CD4-positive, CD25-positive, alpha-beta regulatory T cell (primary cell): ENCODE results near the gene SLC9A9. TPM values are rescaled to one million over a fixed set of nuclear protein-coding genes. Genes with fewer than 3 reads are reported as not detected.

ENCODE experiments used
- ATAC-seq, 2 donors: fragments of 150-1000 bp; cut with Tn5 transposase; one replicate each; pipeline ENCODE4 v1.10.0; 2021; ENCODE audit warnings: low read depth in 2 of 2, moderate number of reproducible peaks in 2 of 2, moderate library complexity in 1 of 2
- DNase-seq, 3 donors: peaks; one replicate each; pipeline versions ENCODE4 v3.0.0 to v3.0.0-alpha.2; 2012 to 2022; ENCODE audit warnings: mixed read lengths in 1 of 3
- H3K27ac ChIP-seq: one replicate; pipeline ENCODE4 v1.7.0; 2013; ENCODE audit warnings: mild to moderate bottlenecking, low read length; ENCODE audit not compliant: insufficient read depth, poor library complexity, severe bottlenecking
- H3K27me3 ChIP-seq: one replicate; pipeline ENCODE4 v1.7.0; 2013; ENCODE audit warnings: low read length; ENCODE audit not compliant: control insufficient read depth, insufficient read depth
- H3K36me3 ChIP-seq: one replicate; pipeline ENCODE4 v1.7.0; 2013; ENCODE audit warnings: mild to moderate bottlenecking, low read length, moderate library complexity; ENCODE audit not compliant: control insufficient read depth, insufficient read depth
- H3K4me1 ChIP-seq: 2 replicates; pipeline ENCODE4 v1.7.0; 2013; ENCODE audit warnings: mild to moderate bottlenecking, low read length; ENCODE audit not compliant: insufficient read depth, control insufficient read depth, poor library complexity, severe bottlenecking
- H3K4me3 ChIP-seq: one replicate; pipeline ENCODE4 v1.7.0; 2013; ENCODE audit warnings: low read depth, mild to moderate bottlenecking, low read length, moderate library complexity
- H3K9me3 ChIP-seq, 2 experiments: 1 replicate in 1 of 2; 2 replicates in 1 of 2; pipeline ENCODE4 v1.7.0; 2013; ENCODE audit warnings: low read length in 2 of 2, mild to moderate bottlenecking in 1 of 2, moderate library complexity in 1 of 2; ENCODE audit not compliant: control insufficient read depth in 2 of 2
- H3K27ac Mint-ChIP-seq, 3 donors: one replicate each; pipeline ENCODE4 v1.8.0; 2020 to 2022; ENCODE audit warnings: mild to moderate bottlenecking in 3 of 3, mixed read lengths in 3 of 3, moderate library complexity in 2 of 3
- H3K27me3 Mint-ChIP-seq: one replicate; pipeline ENCODE4 v1.8.0; 2022; ENCODE audit warnings: mild to moderate bottlenecking, mixed read lengths
- H3K36me3 Mint-ChIP-seq: one replicate; pipeline ENCODE4 v1.8.0; 2020; ENCODE audit warnings: mixed read lengths
- H3K4me1 Mint-ChIP-seq, 4 donors: one replicate each; pipeline ENCODE4 v1.8.0; 2020 to 2022; ENCODE audit warnings: mixed read lengths in 4 of 4, mild to moderate bottlenecking in 1 of 4
- H3K4me3 Mint-ChIP-seq, 4 donors: one replicate each; pipeline ENCODE4 v1.8.0; 2020 to 2022; ENCODE audit warnings: mild to moderate bottlenecking in 4 of 4, mixed read lengths in 4 of 4, moderate library complexity in 3 of 4
- H3K9me3 Mint-ChIP-seq, 7 donors: one replicate each; pipeline ENCODE4 v1.8.0; 2020 to 2022; ENCODE audit warnings: mixed read lengths in 7 of 7, mild to moderate bottlenecking in 3 of 7, moderate library complexity in 2 of 7
- polyA plus RNA-seq, 4 donors: library from polyadenylated mRNA; unstranded; fragments of 300-500 nt; fragmentation: Illumina TruSeq; gene quantifications; one replicate each; pipeline ENCODE4 v1.2.3, GENCODE V29; 2021
- total RNA-seq: library from RNA; stranded (reverse); gene quantifications from one replicate; pipeline ENCODE4 v1.2.3, GENCODE V29; 2022

Gene SLC9A9
- total and polyA plus RNA-seq, 5 donors from 2014 or later = 31.7 to 49.3 (median 46.4) TPM

DNA sequence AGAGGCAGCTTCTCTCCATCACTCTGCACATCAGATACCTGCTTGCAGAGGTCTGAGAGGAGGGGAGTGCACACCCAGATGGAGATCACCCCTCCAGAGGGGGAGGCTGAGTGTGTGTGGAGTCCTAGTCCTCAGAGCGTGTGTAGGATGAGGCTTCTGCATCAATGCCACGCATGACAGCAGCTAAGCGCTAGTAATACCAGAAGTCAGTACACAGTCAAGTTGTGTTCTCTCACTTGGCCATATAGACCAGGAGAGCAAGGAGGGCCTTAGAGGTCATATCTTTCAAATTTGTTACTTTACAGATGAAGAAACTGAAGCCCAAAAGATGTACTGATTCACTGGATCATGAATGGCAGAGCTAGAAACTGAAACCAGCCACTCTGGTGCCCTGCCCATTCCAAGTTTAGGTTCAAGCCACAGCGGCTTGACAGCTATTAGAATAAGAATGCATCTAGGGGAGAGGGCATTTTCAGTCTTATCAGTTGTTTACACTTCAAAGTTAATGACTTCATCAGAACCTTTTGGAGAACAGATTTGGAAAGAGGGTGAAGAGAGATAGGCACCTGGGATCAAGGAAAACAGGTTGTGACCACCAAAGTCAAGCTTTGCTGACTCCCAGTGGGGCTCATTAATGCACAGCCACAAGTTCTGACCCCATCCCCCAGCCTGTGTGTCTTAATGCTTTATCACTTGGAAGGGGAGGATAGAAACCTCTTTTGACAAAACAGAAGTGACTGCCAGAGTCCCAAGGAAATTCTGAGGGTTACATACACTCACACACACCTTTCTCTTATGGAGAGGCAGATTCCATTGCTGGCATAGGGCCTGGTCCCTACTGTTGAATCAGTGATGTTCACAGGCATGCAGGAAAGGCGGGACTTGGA, 418.4 kb downstream of the SLC9A9 start:
- peak overlapping the region in 1 of 3 donors; percentile 22 for H3K27ac Mint-ChIP-seq
- no peak overlapping the region for H3K4me3 Mint-ChIP-seq
- H3K36me3 Mint-ChIP-seq = peaks cover 19% of the 10 kb centered on the region
- no peaks in the 10 kb centered on the region for H3K4me1 ChIP-seq
- H3K36me3 ChIP-seq = no peaks in the 10 kb centered on the region
- DNase-seq (no peak), ATAC-seq (no peak)
- no peak overlapping the region for H3K27ac ChIP-seq
- H3K9me3 Mint-ChIP-seq = peaks cover 0 to 2% (median 0%) of the 10 kb centered on the region in 7 donors
- H3K9me3 ChIP-seq = no peaks in the 10 kb centered on the region
- peaks cover 0 to 5% (median under 1%) of the 10 kb centered on the region in 4 donors for H3K4me1 Mint-ChIP-seq
- no peak overlapping the region for H3K4me3 ChIP-seq
- H3K27me3 ChIP-seq = no peaks in the 10 kb centered on the region
- no peaks in the 10 kb centered on the region for H3K27me3 Mint-ChIP-seq

DNA sequence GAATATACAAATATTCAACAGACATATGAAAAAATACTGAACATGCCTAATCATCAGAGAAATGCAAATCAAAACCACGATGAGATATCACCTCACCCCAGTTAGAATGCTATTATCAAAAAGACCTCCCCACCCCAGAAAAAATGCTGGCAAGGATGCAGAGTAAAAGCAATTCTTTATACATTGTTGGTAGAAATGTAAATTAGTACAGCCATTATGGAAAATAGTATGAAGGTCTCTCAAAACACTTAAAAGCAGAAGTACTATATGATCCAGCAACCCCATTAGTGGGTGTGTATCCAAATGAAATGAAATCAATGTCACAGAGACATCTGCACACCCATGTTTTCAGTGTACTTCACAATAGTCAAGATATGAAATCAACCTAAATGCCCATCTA, 420.0 kb downstream of the SLC9A9 start:
- H3K27ac ChIP-seq = no peak overlapping the region
- H3K36me3 ChIP-seq = no peaks in the 10 kb centered on the region
- Mint-ChIP-seq H3K9me3 (peaks cover 0 to 2% (median 0%) of the 10 kb centered on the region in 7 donors), H3K4me3 (no peak overlapping the region), H3K4me1 (peaks cover 0 to 14% (median 6%) of the 10 kb centered on the region in 4 donors), H3K27me3 (no peaks in the 10 kb centered on the region), H3K27ac (peak overlapping the region in 1 of 3 donors; percentile 23), H3K36me3 (peaks cover 13% of the 10 kb centered on the region)
- H3K9me3 ChIP-seq = no peaks in the 10 kb centered on the region
- no peaks in the 10 kb centered on the region for H3K4me1 ChIP-seq
- H3K27me3 ChIP-seq = no peaks in the 10 kb centered on the region
- no peak for DNase-seq
- no peak for ATAC-seq
- H3K4me3 ChIP-seq = no peak overlapping the region

DNA sequence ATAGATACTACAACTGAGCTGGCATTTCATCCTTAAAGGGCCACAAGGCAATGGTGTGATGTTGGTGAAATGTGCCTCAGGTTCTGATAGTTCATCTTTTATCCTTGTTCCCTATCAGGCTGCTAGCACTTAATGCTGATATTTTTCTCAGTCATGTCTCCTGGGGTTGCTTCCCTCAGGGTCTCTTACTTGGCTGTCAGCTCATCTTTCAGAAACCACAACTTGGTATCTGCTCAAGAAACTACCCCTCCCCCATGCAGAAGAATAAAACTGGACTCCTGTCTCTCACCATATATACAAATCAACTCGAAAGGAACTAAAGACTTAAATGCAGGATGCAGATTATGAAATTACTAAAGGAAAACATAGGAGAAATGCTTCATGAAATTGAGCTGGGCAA, 420.6 kb downstream of the SLC9A9 start:
- H3K27ac Mint-ChIP-seq = no peak overlapping the region
- H3K27me3 Mint-ChIP-seq = no peaks in the 10 kb centered on the region
- peaks cover 0 to 14% (median 6%) of the 10 kb centered on the region in 4 donors for H3K4me1 Mint-ChIP-seq

DNA sequence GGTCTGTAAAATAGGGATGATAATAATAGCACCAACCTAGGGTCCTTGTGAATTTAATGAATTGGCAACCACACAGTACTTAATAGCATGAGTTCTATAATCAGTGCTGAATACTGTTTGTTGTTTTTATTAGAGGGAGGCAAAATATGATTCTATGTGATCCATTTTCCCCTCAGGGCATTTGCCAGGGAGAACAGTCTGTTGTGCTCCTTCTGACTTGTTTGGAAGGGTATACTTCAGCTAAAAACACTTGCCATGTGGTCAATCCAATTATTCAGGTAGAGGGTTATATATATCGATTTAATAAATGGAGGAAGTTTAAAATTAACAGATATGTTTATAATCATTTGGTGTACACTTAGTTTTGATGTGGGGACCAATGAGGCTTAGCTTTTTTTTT, 423.4 kb downstream of the SLC9A9 start:
- Mint-ChIP-seq H3K27me3 (no peaks in the 10 kb centered on the region), H3K36me3 (peaks cover 9% of the 10 kb centered on the region), H3K4me3 (no peak overlapping the region), H3K9me3 (peaks cover 0 to 5% (median 1%) of the 10 kb centered on the region in 7 donors), H3K4me1 (peaks cover 0 to 14% (median 6%) of the 10 kb centered on the region in 4 donors), H3K27ac (no peak overlapping the region)
- Histone ChIP-seq H3K4me1 (no peaks in the 10 kb centered on the region), H3K27ac (no peak overlapping the region), H3K27me3 (no peaks in the 10 kb centered on the region), H3K9me3 (no peaks in the 10 kb centered on the region), H3K4me3 (no peak overlapping the region), H3K36me3 (no peaks in the 10 kb centered on the region)
- ATAC-seq (no peak), DNase-seq (no peak)

More for the DNA sequence above, 420.6 kb downstream of the SLC9A9 start:
- Histone ChIP-seq H3K27me3 (no peaks in the 10 kb centered on the region), H3K36me3 (no peaks in the 10 kb centered on the region), H3K4me1 (no peaks in the 10 kb centered on the region), H3K9me3 (no peaks in the 10 kb centered on the region), H3K4me3 (no peak overlapping the region), H3K27ac (no peak overlapping the region)
- H3K36me3 Mint-ChIP-seq = peaks cover 13% of the 10 kb centered on the region
- no peak overlapping the region for H3K4me3 Mint-ChIP-seq
- ATAC-seq (no peak), DNase-seq (no peak)
- peaks cover 0 to 2% (median 0%) of the 10 kb centered on the region in 7 donors for H3K9me3 Mint-ChIP-seq

GRCh38 chr3:143421556-143421955, 426.7 kb downstream of the SLC9A9 start:
- Mint-ChIP-seq H3K27me3 (no peaks in the 10 kb centered on the region), H3K4me1 (peaks cover 0 to 13% (median 6%) of the 10 kb centered on the region in 4 donors), H3K36me3 (peaks cover 20% of the 10 kb centered on the region), H3K27ac (no peak overlapping the region), H3K9me3 (peaks cover 0 to 5% (median 1%) of the 10 kb centered on the region in 7 donors), H3K4me3 (no peak overlapping the region)
- ATAC-seq (no peak), DNase-seq (no peak)
- Histone ChIP-seq H3K27ac (no peak overlapping the region), H3K27me3 (no peaks in the 10 kb centered on the region), H3K36me3 (no peaks in the 10 kb centered on the region), H3K4me3 (no peak overlapping the region), H3K4me1 (no peaks in the 10 kb centered on the region), H3K9me3 (no peaks in the 10 kb centered on the region)

- Histone ChIP-seq H3K27me3 (no peaks in the 10 kb centered on the region), H3K9me3 (no peaks in the 10 kb centered on the region), H3K27ac (no peak overlapping the region), H3K4me1 (no peaks in the 10 kb centered on the region), H3K4me3 (no peak overlapping the region), H3K36me3 (no peaks in the 10 kb centered on the region)
- ATAC-seq = no peak
- Mint-ChIP-seq H3K36me3 (peaks cover 20% of the 10 kb centered on the region), H3K4me3 (no peak overlapping the region), H3K4me1 (peaks cover 0 to 19% (median 6%) of the 10 kb centered on the region in 4 donors), H3K27ac (no peak overlapping the region), H3K9me3 (peaks cover 0 to 5% (median 1%) of the 10 kb centered on the region in 7 donors), H3K27me3 (no peaks in the 10 kb centered on the region)
- DNase-seq = no peak
Observed at GRCh38 chr3:143419611-143420010, 428.7 kb downstream of the SLC9A9 start.

DNA sequence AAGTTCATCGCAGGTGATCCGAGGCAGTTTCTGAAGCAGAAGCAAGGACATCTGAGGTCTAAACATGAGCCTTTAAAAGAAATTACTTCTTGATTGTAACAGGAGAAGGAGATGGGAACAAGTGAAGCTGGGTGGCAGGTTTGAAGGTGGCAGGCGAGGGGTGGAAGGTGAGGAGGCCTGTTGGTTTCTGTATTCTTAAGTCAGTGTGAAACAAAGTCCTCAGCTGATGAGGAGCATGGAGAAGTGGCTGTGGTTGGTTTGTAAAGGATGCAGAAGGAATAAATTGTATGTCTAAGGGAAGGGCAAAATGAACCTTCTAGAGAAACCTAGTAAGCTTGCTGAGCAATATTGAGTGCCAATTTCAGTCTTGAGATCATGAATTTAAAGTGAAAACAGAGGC, 429.9 kb downstream of the SLC9A9 start:
- no peak overlapping the region for H3K4me3 ChIP-seq
- H3K27ac Mint-ChIP-seq = no peak overlapping the region
- no peaks in the 10 kb centered on the region for H3K36me3 ChIP-seq
- ATAC-seq = no peak
- DNase-seq = no peak
- H3K9me3 ChIP-seq = no peaks in the 10 kb centered on the region
- peaks cover 20% of the 10 kb centered on the region for H3K36me3 Mint-ChIP-seq
- H3K4me1 Mint-ChIP-seq = peaks cover 0 to 15% (median 2%) of the 10 kb centered on the region in 4 donors
- H3K4me3 Mint-ChIP-seq = no peak overlapping the region
- no peaks in the 10 kb centered on the region for H3K4me1 ChIP-seq
- no peaks in the 10 kb centered on the region for H3K27me3 Mint-ChIP-seq
- H3K27ac ChIP-seq = no peak overlapping the region
- peaks cover 0 to 5% (median 1%) of the 10 kb centered on the region in 7 donors for H3K9me3 Mint-ChIP-seq
- H3K27me3 ChIP-seq = no peaks in the 10 kb centered on the region
